Endometrium (tissue), 2 donors: ENCODE data around the gene KRTAP5-2.
"Not testable (repeated sequence)": the region's sequence is repeated elsewhere in the genome, so short reads cannot be mapped to it uniquely, and the experiment has no call there.

Experiments used
- FAIRE-seq: peaks from 2 replicates; lab custom pipeline; 2012; peaks lifted over from hg19 to GRCh38; lab: Jason Lieb, UNC
- donor health status: control.
- donor health status: control.

Gene KRTAP5-2

DNA sequence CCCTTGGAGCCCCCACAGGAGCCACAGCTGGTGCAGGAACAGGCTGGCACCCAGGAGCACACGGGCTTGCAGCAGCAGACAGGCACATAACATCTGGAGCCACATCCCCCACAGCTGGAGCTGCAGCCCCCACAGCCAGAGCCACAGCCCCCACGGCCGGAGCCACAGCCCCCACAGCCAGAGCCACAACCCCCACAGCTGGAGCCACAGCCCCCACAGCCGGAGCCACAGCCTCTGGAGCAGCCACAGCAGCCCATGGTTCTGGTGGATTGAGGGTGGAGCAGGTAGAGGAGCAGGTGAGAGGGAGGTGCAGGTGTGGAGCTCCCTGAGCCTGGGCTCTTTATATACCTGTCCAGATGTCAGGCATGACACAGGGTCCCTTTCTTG is at the start of gene KRTAP5-2:
Gene KRTAP5-2, minus strand, starts transcription at position 301 of the 387 bp plus-strand sequence. Its CDS starts 44 bp downstream, at position 257.
- FAIRE-seq: no peak

GRCh38 chr11:1646540-1646939 is 48.4 kb upstream of the KRTAP5-2 start:
- FAIRE-seq: not testable (repeated sequence)

DNA sequence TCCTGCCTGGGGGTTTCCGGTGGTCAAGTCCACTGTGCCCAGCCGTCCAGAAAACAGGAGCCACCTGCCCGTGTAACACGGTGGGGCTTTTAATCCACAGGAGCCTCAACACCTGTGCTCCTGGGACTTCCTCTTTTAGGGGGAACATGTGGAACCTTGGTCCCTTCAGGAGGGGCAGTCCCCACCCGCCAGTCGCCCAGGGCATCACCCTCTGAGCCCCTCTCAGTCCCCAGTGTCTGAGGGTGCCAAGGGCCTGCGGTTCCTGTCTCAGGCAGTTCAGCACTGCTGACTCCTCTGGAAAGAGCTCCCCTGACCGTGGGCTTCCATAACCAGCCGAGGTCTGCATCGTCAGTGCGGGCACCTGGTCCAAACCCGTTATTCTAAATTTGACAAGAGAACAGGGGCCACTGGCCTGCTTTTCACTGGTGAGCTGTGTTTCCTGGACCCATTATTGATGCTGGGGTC is 47.3 kb upstream of the KRTAP5-2 start:
- no peak for FAIRE-seq

- no peak for FAIRE-seq
Observed at GRCh38 chr11:1644601-1645356, 46.7 kb upstream of the KRTAP5-2 start.

DNA sequence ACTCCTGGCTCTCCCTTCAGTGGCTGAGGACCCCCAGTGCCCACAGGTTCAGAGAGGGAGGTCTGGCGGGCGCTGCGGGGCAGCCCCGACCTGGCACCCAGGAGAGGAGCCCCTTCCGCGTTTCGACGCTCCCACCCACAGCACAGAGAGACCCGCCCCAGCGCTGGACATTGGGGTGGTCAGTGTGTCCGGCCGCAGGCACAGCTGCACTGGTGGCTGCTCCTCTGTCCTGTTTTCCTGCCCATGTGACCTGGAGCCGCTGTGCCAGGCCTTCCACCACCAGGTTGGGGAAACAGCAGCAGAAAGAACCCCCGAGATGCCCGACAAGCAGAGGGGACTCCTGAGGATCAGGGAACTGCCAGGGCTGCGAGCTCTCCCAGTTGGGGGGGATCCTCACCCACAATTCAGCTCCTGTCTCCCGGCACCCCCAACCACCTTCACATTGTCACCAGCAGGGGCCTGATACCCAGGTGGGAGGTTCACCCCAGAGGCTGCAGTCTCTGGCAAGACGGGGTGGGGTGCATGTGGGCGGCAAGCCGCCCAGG is 45.1 kb upstream of the KRTAP5-2 start:
- no peak for FAIRE-seq

- FAIRE-seq: no peak
Observed at GRCh38 chr11:1642288-1643145, 44.4 kb upstream of the KRTAP5-2 start.

- FAIRE-seq: no peak
Observed at GRCh38 chr11:1641096-1641495, 43.0 kb upstream of the KRTAP5-2 start.

DNA sequence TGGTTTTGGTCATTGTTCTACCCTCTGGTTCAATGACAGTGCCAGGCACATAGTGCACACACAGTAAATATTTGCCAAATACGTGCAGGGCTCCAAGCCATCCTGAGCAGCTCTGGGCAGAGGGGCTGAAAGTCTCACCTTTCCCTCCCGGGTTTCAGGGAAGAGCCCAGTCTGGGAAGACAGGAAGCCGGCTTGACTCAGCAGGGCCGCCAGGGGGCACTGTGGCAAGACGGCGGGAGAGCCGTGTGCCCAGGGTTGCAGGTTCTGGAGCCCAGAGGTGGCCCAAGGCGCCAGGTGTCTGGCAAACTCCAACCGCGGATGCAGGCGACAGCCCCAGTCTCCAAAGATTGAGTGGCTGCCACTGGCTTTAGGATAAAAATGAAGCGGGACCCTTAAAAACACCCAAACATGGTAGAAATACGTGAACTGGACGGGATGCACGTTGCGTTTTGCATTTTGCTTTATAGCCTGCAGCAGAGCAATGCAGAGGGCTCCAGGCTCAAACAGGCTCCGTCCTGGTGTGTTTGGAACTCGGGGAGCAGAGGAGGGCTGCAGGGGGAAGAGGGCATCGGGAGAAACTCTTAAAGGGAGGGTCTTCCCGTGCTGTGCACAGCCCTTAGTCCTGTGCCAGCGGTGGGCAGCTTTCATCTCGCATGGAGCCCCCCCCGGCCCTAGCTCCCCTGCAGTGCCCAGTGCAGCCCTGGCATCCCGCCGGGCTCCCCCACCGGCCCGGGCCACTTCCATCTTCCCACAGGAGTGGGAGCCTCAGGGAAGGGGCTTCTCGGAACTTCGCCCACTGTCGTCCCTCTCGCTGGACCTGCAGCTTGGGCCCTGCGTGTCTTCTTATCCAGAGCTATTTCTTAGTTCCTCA is 42.2 kb upstream of the KRTAP5-2 start:
- FAIRE-seq: no peak

- FAIRE-seq: no peak
Observed at GRCh38 chr11:1639666-1640065, 41.6 kb upstream of the KRTAP5-2 start.

- no peak for FAIRE-seq
Observed at GRCh38 chr11:1639102-1639620, 41.1 kb upstream of the KRTAP5-2 start.

- no peak for FAIRE-seq
Observed at GRCh38 chr11:1638344-1638743, 40.2 kb upstream of the KRTAP5-2 start.

GRCh38 chr11:1637628-1638027 is 39.5 kb upstream of the KRTAP5-2 start:
- FAIRE-seq: no peak

DNA sequence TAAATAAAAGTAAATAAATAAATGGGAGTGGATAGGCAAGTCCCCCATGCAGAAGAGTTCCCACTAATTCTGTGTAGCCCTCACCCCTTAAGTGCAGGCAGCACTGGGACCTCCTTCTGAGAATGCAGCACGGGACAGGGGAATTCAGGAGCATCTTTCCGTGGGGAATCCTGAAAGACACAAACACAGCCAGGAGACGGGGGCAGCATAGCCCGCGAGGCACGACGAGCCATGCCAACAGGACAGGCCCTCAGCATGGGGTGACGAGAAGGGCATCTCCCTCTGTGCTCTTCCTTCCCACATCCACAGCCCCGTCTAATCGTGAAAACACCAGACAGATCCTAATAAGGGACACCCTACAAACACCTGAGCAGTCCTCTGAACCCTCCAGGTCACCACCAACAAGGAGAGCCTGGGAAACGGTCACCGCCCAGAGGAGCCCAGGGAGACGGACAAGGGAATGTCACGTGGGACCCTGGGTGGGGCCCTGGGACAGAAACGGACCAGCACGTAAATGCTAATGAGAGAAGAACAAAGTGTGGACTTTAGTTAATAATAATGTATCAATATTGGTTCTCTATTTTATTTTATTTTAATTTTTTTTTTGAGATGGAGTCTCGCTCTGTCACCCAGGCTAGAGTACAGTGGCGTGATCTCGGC is 38.3 kb upstream of the KRTAP5-2 start:
- FAIRE-seq: no peak

DNA sequence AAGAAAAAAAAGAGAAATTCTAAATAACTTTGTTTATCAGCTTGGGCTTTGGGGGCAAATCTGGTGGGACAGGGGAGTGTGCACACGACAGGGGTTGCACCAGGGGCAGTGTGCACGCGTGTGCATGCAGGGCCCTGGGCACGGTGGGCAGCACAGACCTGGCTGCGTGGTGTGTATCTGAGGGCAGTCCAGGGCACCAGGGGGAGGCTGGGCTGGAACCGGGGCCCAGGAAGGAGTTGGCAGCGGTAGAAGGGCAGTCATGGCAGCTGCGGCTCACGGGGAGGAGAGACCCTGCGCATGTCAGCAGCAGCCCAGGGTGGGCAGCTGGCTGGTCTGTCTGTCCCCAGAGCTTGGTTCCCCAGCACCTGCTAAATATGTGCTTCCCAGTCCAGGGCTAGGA is 35.8 kb upstream of the KRTAP5-2 start:
- no peak for FAIRE-seq

DNA sequence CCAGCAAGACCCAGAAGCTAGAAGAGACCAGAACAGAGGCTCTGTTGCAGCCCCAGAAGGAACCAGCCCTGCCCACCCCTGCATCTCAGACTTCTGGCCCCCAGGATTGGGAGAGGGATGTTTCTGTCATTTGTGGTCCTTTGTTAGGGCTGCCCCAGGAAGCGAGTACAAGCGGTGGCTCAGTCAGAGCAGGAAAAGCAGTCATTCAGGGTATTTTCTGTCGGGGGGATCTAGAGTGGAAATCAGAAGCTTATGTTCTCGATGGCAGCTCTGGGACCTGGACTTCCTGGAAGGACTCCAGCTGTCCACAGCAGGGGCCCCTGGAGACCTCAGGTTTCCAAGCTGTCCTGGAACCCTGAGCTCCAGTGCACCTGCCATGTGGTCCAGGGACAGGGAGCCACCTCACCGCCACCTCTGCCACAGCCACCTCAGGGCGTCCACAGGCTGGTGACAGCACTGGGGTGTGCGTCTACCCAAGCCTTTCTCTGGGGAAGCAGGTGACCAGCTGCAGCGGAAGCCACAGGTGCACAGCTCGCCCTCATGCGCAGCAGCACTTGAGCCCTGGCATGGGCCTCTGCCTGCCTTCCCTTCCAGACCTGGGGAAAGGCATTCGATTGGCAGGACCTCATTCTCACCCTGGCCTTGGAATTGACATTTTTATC is 34.1 kb upstream of the KRTAP5-2 start:
- FAIRE-seq: no peak

DNA sequence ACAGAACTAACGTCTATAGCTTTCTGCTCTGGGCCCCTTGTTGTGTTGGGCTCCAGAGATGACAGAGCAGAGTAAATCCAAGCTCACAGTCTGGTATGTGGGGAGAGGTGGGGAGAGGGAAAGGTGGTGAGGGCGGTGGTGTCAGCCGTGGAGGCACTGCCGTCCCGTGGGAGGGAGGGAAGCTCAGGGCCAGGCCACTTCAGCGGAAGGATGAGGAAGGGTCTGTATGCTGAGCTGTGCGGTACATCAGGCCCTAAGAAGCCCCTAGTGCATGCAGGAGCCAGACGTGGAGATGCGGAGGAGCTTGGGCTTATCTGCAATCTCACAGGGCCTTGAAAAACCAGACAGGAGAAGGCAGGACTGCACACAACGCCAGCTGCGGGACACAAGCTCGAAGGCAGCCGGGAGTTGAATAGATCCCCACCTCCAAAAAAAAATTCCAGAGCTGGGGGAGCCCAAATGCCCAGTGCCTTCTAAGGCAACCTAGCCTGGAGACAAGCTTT is 33.0 kb upstream of the KRTAP5-2 start:
- no peak for FAIRE-seq

DNA sequence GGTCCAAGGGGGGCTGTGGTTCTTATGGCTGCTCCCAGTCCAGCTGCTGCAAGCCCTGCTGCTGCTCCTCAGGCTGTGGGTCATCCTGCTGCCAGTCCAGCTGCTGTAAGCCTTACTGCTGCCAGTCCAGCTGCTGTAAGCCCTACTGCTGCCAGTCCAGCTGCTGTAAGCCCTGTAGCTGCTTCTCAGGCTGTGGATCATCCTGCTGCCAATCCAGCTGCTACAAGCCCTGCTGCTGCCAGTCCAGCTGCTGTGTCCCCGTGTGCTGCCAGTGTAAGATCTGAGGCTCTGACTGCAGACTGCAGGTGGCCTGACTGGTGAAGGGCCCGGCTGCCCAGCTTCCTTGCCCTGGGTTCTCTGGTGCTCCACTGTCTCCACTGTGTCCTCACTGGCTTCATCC is 32.2 kb upstream of the KRTAP5-2 start:
- FAIRE-seq: no peak

- FAIRE-seq: no peak
Observed at GRCh38 chr11:1629326-1630185, 31.5 kb upstream of the KRTAP5-2 start, which contains the start of gene KRTAP5-5. KRTAP5-5 (plus strand) TSS chr11:1629775; CDS start chr11:1629841, 66 bp downstream.
